SK-N-SH treated with all-trans-retinoic acid at 6 μM for 48 hours (cell line): ENCODE results near the gene MBTPS2.

ENCODE experiments used
- ATAC-seq: fragments of 200-7000 bp; cut with Tn5 transposase; 3 replicates; pipeline ENCODE4 v1.9.1; 2020; ENCODE audit warnings: mild to moderate bottlenecking, moderate library complexity
- ARNTL ChIP-seq: fragments of 450-650 bp; formaldehyde crosslinking; IDR thresholded peaks from 2 replicates; pipeline ENCODE4 v1.5.0; 2020; ENCODE audit warnings: low read depth, mild to moderate bottlenecking, moderate library complexity, borderline replicate concordance
- BACH2 ChIP-seq: fragments of 250-450 bp; sonication (Bioruptor Pico); IDR thresholded peaks from 2 replicates; pipeline ENCODE4 v1.9.0; 2021; ENCODE audit warnings: mild to moderate bottlenecking, borderline replicate concordance
- CREB5 ChIP-seq: fragments of 250-450 bp; sonication (Bioruptor Pico); IDR thresholded peaks from 2 replicates; pipeline ENCODE4 v1.5.1; 2020; ENCODE audit warnings: low read depth, mild to moderate bottlenecking, moderate library complexity
- CSDC2 ChIP-seq: fragments of 250-450 bp; sonication (Bioruptor Pico); IDR thresholded peaks from 2 replicates; pipeline ENCODE4 v1.5.0; 2020; ENCODE audit warnings: mild to moderate bottlenecking, moderate library complexity
- CSRNP3 ChIP-seq: fragments of 250-450 bp; sonication (Bioruptor Pico); IDR thresholded peaks from 2 replicates; pipeline ENCODE4 v1.5.1; 2021; ENCODE audit warnings: mild to moderate bottlenecking, moderate library complexity
- GLIS3 ChIP-seq: fragments of 250-450 bp; sonication (Bioruptor Pico); IDR thresholded peaks from 2 replicates; pipeline ENCODE4 v1.5.0; 2020; ENCODE audit warnings: mild to moderate bottlenecking, moderate library complexity
- ISL1 ChIP-seq: fragments of 250-450 bp; sonication (Bioruptor Pico); IDR thresholded peaks from 2 replicates; pipeline ENCODE4 v2.1.2; 2022; ENCODE audit warnings: mild to moderate bottlenecking, moderate library complexity
- OSR1 ChIP-seq: fragments of 250-450 bp; sonication (Bioruptor Pico); IDR thresholded peaks from 2 replicates; pipeline ENCODE4 v1.8.0; 2022; ENCODE audit warnings: moderate library complexity, mild to moderate bottlenecking, inconsistent platforms
- POU6F1 ChIP-seq: fragments of 250-450 bp; sonication (Bioruptor Pico); IDR thresholded peaks from 2 replicates; pipeline ENCODE4 v1.8.0; 2021; ENCODE audit warnings: low read depth, mild to moderate bottlenecking, moderate library complexity, borderline replicate concordance
- PPARA ChIP-seq: fragments of 250-450 bp; sonication (Bioruptor Pico); IDR thresholded peaks from 2 replicates; pipeline ENCODE4 v1.5.0; 2020; ENCODE audit warnings: mild to moderate bottlenecking, borderline replicate concordance
- SNAI2 ChIP-seq: fragments of 250-450 bp; sonication (Bioruptor Pico); IDR thresholded peaks from 2 replicates; pipeline ENCODE4 v1.5.0; 2020; ENCODE audit warnings: mild to moderate bottlenecking, moderate library complexity
- TCF4 ChIP-seq: fragments of 250-450 bp; sonication (Bioruptor Pico); IDR thresholded peaks from 2 replicates; pipeline ENCODE4 v1.8.0; 2021; ENCODE audit warnings: mild to moderate bottlenecking, moderate library complexity, borderline replicate concordance
- TOX ChIP-seq: fragments of 250-450 bp; sonication (Bioruptor Pico); IDR thresholded peaks from 2 replicates; pipeline ENCODE4 v1.8.0; 2021; ENCODE audit warnings: mild to moderate bottlenecking, moderate library complexity, borderline replicate concordance
- ZC3H10 ChIP-seq: fragments of 250-450 bp; sonication (Bioruptor Pico); IDR thresholded peaks from 2 replicates; pipeline ENCODE4 v1.5.1; 2021; ENCODE audit warnings: mild to moderate bottlenecking, moderate library complexity
- ZFP3 ChIP-seq: fragments of 250-450 bp; sonication (Bioruptor Pico); IDR thresholded peaks from 2 replicates; pipeline ENCODE4 v1.5.0; 2020; ENCODE audit warnings: mild to moderate bottlenecking, moderate library complexity
- ZFP30 ChIP-seq: fragments of 450-650 bp; formaldehyde crosslinking; IDR thresholded peaks from 2 replicates; pipeline ENCODE4 v1.5.0; 2022; ENCODE audit warnings: mild to moderate bottlenecking, moderate library complexity
- ZNF565 ChIP-seq: fragments of 450-650 bp; formaldehyde crosslinking; conservative IDR thresholded peaks from 2 replicates; pipeline ENCODE4 v1.5.0; 2020; ENCODE audit warnings: low read depth, mild to moderate bottlenecking, moderate library complexity
- ZNF70 ChIP-seq: fragments of 450-650 bp; formaldehyde crosslinking; IDR thresholded peaks from 2 replicates; pipeline ENCODE4 v1.5.0; 2020; ENCODE audit warnings: mild to moderate bottlenecking, moderate library complexity
- ZNF8 ChIP-seq: fragments of 450-650 bp; formaldehyde crosslinking; IDR thresholded peaks from 2 replicates; pipeline ENCODE4 v1.5.0; 2020; ENCODE audit warnings: mild to moderate bottlenecking, moderate library complexity
- TF ChIP-seq, protein P1 (sequence below): fragments of 250-450 bp; sonication (Bioruptor Pico); IDR thresholded peaks from 2 replicates; pipeline ENCODE4 v1.8.0; 2020; ENCODE audit warnings: mild to moderate bottlenecking, moderate library complexity, borderline replicate concordance
- TF ChIP-seq, protein P2 (sequence below): fragments of 250-450 bp; sonication (Bioruptor Pico); IDR thresholded peaks from 2 replicates; pipeline ENCODE4 v1.5.0; 2020; ENCODE audit warnings: mild to moderate bottlenecking, moderate library complexity

The MBTPS2 gene

GRCh38 chrX:21863241-21863640 is 23.8 kb downstream of the MBTPS2 start:
- no peak for ATAC-seq
- no peak for TF ChIP-seq SNAI2
- TF ChIP-seq PPARA (CRISPR knock-in tag) = no peak
- no peak for TF ChIP-seq ARNTL (CRISPR knock-in tag)
- TF ChIP-seq ZFP3 (CRISPR knock-in tag) = no peak
- no peak for TF ChIP-seq BACH2 (CRISPR knock-in tag)
- no peak for TF ChIP-seq CSDC2 (CRISPR knock-in tag)
- TF ChIP-seq GLIS3 (CRISPR knock-in tag) = no peak
- no peak for TF ChIP-seq TOX (CRISPR knock-in tag)
- TF ChIP-seq ZNF70 (CRISPR knock-in tag) = no peak
- TF ChIP-seq TCF4 (CRISPR knock-in tag) = no peak
- no peak for TF ChIP-seq CSRNP3 (CRISPR knock-in tag)
- no peak for TF ChIP-seq ZNF8 (CRISPR knock-in tag)
- no peak for TF ChIP-seq ZC3H10
- TF ChIP-seq, protein P1, sequence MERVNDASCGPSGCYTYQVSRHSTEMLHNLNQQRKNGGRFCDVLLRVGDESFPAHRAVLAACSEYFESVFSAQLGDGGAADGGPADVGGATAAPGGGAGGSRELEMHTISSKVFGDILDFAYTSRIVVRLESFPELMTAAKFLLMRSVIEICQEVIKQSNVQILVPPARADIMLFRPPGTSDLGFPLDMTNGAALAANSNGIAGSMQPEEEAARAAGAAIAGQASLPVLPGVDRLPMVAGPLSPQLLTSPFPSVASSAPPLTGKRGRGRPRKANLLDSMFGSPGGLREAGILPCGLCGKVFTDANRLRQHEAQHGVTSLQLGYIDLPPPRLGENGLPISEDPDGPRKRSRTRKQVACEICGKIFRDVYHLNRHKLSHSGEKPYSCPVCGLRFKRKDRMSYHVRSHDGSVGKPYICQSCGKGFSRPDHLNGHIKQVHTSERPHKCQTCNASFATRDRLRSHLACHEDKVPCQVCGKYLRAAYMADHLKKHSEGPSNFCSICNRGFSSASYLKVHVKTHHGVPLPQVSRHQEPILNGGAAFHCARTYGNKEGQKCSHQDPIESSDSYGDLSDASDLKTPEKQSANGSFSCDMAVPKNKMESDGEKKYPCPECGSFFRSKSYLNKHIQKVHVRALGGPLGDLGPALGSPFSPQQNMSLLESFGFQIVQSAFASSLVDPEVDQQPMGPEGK (CRISPR knock-in tag) = no peak
- TF ChIP-seq ISL1 (CRISPR knock-in tag) = no peak
- TF ChIP-seq ZNF565 (CRISPR knock-in tag) = no peak
- TF ChIP-seq, protein P2, sequence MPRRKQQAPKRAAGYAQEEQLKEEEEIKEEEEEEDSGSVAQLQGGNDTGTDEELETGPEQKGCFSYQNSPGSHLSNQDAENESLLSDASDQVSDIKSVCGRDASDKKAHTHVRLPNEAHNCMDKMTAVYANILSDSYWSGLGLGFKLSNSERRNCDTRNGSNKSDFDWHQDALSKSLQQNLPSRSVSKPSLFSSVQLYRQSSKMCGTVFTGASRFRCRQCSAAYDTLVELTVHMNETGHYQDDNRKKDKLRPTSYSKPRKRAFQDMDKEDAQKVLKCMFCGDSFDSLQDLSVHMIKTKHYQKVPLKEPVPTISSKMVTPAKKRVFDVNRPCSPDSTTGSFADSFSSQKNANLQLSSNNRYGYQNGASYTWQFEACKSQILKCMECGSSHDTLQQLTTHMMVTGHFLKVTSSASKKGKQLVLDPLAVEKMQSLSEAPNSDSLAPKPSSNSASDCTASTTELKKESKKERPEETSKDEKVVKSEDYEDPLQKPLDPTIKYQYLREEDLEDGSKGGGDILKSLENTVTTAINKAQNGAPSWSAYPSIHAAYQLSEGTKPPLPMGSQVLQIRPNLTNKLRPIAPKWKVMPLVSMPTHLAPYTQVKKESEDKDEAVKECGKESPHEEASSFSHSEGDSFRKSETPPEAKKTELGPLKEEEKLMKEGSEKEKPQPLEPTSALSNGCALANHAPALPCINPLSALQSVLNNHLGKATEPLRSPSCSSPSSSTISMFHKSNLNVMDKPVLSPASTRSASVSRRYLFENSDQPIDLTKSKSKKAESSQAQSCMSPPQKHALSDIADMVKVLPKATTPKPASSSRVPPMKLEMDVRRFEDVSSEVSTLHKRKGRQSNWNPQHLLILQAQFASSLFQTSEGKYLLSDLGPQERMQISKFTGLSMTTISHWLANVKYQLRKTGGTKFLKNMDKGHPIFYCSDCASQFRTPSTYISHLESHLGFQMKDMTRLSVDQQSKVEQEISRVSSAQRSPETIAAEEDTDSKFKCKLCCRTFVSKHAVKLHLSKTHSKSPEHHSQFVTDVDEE (CRISPR knock-in tag) = no peak
- no peak for TF ChIP-seq ZFP30 (CRISPR knock-in tag)
- TF ChIP-seq OSR1 (CRISPR knock-in tag) = no peak
- TF ChIP-seq POU6F1 (CRISPR knock-in tag) = no peak

GRCh38 chrX:21865436-21865835 is 26.0 kb downstream of the MBTPS2 start:
- no peak for TF ChIP-seq TCF4 (CRISPR knock-in tag)
- TF ChIP-seq, protein P2 (CRISPR knock-in tag) = no peak
- no peak for TF ChIP-seq OSR1 (CRISPR knock-in tag)
- TF ChIP-seq CREB5 (CRISPR knock-in tag) = no peak
- TF ChIP-seq GLIS3 (CRISPR knock-in tag) = no peak
- TF ChIP-seq ZFP3 (CRISPR knock-in tag) = no peak
- ATAC-seq = no peak
